ENCODE results near the gene RBBP8NL.

The RBBP8NL gene

DNA sequence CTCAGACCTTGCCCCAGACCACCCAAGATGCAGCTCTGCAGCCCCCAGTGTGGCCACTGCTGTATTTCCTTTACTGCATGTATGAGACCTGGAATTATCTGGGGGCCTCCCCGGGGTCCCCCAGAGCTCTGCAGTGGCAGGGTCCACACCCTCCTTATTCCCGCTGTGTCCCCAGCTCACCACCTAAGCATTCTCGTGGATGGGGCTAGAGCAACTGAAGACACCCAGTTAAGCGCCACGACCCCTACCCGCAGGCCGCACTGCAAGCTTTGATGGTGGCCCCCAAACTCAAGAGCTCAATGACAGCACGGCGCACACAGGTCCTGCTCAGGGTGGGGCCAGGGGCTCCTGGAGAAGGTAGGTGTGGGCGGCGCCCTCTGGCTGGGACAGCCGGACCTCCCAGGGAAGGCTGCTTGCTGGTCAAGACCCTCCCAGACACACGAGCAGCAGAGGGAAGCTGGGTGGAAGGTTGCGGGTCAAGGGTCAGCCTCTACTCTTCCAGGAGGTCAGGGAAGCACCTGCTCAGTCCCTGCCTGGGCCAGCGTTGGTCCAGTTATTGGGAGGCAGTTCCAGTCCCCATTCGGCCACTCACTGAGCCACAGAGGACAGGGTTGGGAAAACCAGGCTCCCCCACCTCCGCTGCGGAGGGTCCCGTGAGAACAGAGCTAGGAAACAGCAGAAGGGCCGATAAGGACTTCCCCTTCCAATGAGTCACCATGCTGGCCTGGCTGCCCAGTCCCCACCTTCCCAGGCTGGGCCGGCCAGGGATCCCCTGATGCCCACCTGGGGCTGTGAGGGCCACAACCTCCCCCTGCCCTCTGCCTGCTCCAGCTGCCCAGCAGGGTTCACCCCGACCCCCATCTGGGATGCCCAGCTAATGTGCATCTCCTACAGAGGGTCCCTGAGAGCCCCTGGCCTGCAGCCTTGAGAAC, 63.2 kb downstream of the RBBP8NL start:
- H3K4me1 ChIP-seq: peaks cover 28% of the 10 kb centered on the region
- peak; percentile 51 for DNase-seq
- H3K9me3 ChIP-seq: no peaks in the 10 kb centered on the region
- no peak overlapping the region for H3K4me3 ChIP-seq (ENCODE audit: low read depth, low read length)
- TF ChIP-seq, protein P1, sequence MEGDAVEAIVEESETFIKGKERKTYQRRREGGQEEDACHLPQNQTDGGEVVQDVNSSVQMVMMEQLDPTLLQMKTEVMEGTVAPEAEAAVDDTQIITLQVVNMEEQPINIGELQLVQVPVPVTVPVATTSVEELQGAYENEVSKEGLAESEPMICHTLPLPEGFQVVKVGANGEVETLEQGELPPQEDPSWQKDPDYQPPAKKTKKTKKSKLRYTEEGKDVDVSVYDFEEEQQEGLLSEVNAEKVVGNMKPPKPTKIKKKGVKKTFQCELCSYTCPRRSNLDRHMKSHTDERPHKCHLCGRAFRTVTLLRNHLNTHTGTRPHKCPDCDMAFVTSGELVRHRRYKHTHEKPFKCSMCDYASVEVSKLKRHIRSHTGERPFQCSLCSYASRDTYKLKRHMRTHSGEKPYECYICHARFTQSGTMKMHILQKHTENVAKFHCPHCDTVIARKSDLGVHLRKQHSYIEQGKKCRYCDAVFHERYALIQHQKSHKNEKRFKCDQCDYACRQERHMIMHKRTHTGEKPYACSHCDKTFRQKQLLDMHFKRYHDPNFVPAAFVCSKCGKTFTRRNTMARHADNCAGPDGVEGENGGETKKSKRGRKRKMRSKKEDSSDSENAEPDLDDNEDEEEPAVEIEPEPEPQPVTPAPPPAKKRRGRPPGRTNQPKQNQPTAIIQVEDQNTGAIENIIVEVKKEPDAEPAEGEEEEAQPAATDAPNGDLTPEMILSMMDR (IDR thresholded peaks at IDR 0.05; ENCODE audit: low read depth, low read length): no peak
- no peaks in the 10 kb centered on the region for H3K36me3 ChIP-seq
- H3K27me3 ChIP-seq: peaks cover 3% of the 10 kb centered on the region; the same call in 1 of the 2 replicates

- Histone ChIP-seq H3K9me3 (no peaks in the 10 kb centered on the region), H3K27me3 (peaks cover 3% of the 10 kb centered on the region; the same call in 1 of the 2 replicates), H3K4me1 (peaks cover 25% of the 10 kb centered on the region), H3K36me3 (no peaks in the 10 kb centered on the region), H3K4me3 (ENCODE audit: low read depth, low read length) (no peak overlapping the region)
- TF ChIP-seq, protein P1 (IDR thresholded peaks at IDR 0.05; ENCODE audit: low read depth, low read length): peak; percentile 23; the same call in 1 of the 2 replicates
- DNase-seq: peak; percentile 52
These were observed 64.1 kb downstream of the RBBP8NL start for GRCh38 chr20:62362991-62363919.

- Histone ChIP-seq H3K36me3 (no peaks in the 10 kb centered on the region), H3K4me1 (peaks cover 23% of the 10 kb centered on the region), H3K27me3 (peaks cover 2% of the 10 kb centered on the region; the same call in 1 of the 2 replicates), H3K4me3 (ENCODE audit: low read depth, low read length) (no peak overlapping the region), H3K9me3 (no peaks in the 10 kb centered on the region)
- DNase-seq: no peak
- TF ChIP-seq, protein P1 (IDR thresholded peaks at IDR 0.05; ENCODE audit: low read depth, low read length): no peak
These were observed 64.8 kb downstream of the RBBP8NL start for GRCh38 chr20:62362590-62362940.

DNA sequence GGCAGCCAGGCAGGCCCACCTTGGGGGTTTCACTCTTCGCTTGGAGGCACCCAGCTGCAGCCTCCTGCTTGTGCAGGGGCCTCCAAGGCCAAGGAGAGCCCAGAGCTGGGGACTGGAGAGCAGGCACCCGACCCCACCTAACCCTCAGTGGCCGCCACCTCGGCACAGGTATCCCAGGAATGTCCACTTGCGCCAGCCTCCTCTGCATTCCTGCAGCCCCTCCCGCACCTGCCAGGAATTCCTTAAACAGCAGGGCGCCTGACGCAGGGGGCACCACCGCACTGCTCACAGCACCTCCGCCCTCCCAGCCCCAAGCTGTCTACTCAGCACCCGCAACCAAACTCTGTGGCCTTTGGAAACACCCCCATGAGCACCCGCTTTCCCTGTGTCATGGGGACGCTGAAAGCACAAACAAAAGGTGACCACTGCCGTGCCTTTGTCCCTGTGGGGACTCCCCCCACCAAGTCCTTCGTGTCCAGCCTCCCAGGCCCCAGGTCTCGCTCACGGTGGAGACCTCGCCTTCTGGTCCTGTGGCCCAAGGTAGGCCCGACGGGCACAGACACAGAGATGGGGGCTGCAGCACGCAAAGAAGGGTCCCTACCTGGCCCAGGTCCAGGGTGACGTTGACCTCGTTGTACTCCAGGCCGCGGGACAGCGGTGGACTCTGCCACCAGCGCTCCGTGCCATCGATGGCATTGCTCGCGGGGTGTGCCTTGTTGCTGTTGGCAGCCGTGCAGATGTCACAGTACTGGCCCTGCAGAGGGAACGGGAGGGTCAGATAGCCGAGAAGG, 65.3 kb downstream of the RBBP8NL start:
- DNase-seq: peak; percentile 10
- peaks cover 27% of the 10 kb centered on the region for H3K4me1 ChIP-seq
- H3K27me3 ChIP-seq: no peaks in the 10 kb centered on the region
- TF ChIP-seq, protein P1 (IDR thresholded peaks at IDR 0.05; ENCODE audit: low read depth, low read length): no peak
- no peaks in the 10 kb centered on the region for H3K36me3 ChIP-seq
- H3K9me3 ChIP-seq: no peaks in the 10 kb centered on the region
- no peak overlapping the region for H3K4me3 ChIP-seq (ENCODE audit: low read depth, low read length)

DNA sequence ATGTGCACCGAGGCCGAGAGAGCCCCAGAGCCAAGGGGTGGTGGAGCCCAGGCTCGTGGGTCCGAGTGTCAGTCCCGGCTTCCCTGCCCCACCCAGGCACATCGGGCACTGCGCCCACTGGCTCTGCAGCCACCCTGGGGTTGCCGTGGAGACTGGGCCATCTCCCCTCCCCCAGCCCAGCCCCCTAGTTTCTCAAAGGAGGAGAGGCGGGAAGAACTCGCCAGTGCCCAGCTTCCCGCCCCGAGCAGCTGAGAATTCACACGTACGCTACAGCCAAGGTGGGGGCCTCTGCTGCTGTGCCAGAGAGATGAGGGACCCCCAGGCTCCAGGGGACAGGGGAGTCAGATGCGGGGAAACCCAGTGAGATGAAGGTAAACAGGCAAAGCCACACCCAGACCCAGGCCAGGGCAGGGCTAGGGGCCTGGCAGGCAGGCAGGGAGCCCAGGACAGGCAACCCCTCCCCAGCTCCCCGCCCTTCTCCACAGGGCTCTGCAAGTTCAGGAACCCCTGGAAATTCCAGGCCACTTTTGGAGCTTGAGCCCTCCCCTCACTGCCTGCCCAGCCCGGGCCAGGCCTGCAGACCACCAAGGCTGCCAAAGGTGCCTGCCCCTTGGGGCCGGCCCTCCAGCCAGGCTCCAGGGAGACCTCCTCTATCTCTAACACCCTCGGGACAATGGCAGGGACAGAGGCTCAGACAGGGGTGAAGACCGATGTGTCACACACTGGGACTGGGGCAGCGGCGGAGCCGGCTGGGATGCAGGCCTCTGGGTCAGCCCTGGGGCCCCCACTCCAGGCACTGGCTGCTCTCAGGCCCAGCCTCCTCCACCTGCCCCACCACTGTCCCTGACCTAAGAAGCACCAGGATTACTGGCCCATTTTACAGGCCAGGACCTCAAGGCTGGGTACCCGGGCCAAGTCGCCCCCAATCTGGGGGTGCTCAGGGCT, 66.2 kb downstream of the RBBP8NL start:
- Histone ChIP-seq H3K27me3 (no peaks in the 10 kb centered on the region), H3K9me3 (no peaks in the 10 kb centered on the region), H3K4me1 (peaks cover 36% of the 10 kb centered on the region), H3K4me3 (ENCODE audit: low read depth, low read length) (no peak overlapping the region), H3K36me3 (no peaks in the 10 kb centered on the region)
- DNase-seq: peak; percentile 23
- TF ChIP-seq, protein P1 (IDR thresholded peaks at IDR 0.05; ENCODE audit: low read depth, low read length): no peak
